NB4 (cell line): ENCODE data around the gene ISCA1.
A peak's percentile ranks its signal among the peaks of the same experiment; 100 is the strongest.

ENCODE experiments used
- CTCF ChIP-seq: IDR thresholded peaks from one replicate; pipeline ENCODE4 v1.5.1; 2012; ENCODE audit warnings: low read depth, low read length
- TF ChIP-seq, protein P1 (sequence below): IDR thresholded peaks from 2 replicates; pipeline ENCODE4 v1.6.1; 2011; ENCODE audit warnings: low read depth, low read length

- TF ChIP-seq, protein P1, sequence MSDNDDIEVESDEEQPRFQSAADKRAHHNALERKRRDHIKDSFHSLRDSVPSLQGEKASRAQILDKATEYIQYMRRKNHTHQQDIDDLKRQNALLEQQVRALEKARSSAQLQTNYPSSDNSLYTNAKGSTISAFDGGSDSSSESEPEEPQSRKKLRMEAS, result no peak
- TF ChIP-seq CTCF, result peak; percentile 36
Observed at GRCh38 chr9:86246752-86247161, 35.6 kb downstream of the ISCA1 start.
